ENCODE measurements around the gene SNX25. TPM values are rescaled to one million over a fixed set of nuclear protein-coding genes. Genes with fewer than 3 reads are reported as not detected.
"Not testable (repeated sequence)": the region's sequence is repeated elsewhere in the genome, so short reads cannot be mapped to it uniquely, and the experiment has no call there.

Gene SNX25
- total RNA-seq, 1 donor from 2014 or later: 40.6 TPM

DNA sequence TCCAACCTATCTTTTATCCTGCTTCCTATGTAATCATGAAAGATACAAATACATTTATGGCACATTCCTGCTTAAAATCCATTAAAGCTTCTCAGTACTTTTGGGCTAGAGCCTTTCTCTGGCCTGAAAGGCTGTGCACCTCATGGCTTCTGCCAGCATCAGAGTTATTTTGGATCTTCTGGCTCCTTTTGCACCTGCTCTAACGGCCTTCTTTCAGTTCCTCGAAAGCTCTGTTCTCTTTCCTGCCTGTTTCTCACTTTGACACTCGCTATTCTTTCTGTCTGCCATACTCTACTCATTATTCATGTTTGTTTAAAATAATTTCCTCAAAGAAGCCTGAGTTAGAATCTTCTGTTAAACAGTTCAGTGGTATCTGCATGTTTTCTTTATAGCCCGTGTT, 100.4 kb downstream of the SNX25 start:
- DNase-seq (ENCODE audit: low read depth): no peak
- TF ChIP-seq, protein P1, sequence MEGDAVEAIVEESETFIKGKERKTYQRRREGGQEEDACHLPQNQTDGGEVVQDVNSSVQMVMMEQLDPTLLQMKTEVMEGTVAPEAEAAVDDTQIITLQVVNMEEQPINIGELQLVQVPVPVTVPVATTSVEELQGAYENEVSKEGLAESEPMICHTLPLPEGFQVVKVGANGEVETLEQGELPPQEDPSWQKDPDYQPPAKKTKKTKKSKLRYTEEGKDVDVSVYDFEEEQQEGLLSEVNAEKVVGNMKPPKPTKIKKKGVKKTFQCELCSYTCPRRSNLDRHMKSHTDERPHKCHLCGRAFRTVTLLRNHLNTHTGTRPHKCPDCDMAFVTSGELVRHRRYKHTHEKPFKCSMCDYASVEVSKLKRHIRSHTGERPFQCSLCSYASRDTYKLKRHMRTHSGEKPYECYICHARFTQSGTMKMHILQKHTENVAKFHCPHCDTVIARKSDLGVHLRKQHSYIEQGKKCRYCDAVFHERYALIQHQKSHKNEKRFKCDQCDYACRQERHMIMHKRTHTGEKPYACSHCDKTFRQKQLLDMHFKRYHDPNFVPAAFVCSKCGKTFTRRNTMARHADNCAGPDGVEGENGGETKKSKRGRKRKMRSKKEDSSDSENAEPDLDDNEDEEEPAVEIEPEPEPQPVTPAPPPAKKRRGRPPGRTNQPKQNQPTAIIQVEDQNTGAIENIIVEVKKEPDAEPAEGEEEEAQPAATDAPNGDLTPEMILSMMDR (conservative IDR thresholded peaks at IDR 0.05; ENCODE audit: low read depth, low read length): no peak
- H3K4me3 ChIP-seq (ENCODE audit: low read depth, low read length): no peak overlapping the region

DNA sequence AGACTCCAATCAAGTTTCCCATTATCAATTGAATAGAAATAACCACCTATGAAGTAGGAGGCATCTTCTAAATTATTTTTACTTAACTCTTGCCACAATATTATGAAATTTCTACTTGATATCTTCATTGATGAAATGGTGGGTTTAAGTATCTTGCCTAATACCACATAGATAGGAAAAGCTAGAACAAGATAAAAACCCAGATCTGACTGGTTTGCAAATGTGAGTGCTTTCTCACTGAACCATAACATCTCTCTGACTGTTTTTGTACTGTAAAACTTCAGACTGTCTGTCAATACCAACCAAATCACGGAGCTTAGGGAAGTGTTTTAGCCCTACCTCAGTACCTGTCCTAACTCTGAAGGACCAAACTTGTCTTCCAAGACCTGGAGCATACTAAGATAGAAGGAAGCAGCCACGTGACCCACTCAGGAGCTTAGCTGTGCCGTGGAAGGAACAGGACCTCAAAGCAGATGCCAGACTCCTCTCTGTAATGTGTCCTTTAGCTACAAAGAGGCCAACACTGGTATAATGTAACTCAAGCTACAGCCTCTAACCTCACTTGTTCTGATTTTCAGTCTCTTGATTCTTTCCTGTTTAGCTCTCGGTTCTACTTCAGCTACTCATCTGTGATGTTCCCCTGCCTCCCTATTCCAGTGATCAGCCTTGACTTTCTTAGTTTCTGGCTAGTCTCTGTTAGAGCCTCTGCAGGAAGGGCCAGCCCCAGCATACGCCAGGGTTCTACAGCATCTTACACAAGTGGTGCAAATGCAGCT, 101.9 kb downstream of the SNX25 start:
- no peak for DNase-seq (ENCODE audit: low read depth)
- H3K4me3 ChIP-seq (ENCODE audit: low read depth, low read length): no peak overlapping the region
- TF ChIP-seq, protein P1 (conservative IDR thresholded peaks at IDR 0.05; ENCODE audit: low read depth, low read length): no peak

DNA sequence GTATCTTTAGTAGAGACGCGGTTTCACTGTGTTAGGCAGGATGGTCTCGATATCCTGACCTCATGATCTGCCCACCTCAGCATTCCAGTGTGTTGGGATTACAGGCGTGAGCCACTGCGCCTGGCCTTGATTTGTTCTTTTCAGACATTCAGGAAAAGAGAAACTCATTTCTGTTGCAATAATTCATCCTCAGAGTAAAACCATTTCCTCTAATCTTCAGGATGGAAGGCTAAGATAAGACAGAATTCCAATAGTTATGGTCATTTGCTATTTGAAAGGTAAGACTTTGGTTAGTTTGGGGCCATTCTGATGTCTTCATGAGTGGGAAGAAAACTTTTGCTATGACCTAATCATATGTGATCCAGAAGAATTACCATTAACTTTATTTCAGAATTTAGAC, 103.3 kb downstream of the SNX25 start:
- DNase-seq (ENCODE audit: low read depth): no peak
- TF ChIP-seq, protein P1 (conservative IDR thresholded peaks at IDR 0.05; ENCODE audit: low read depth, low read length): no peak
- H3K4me3 ChIP-seq (ENCODE audit: low read depth, low read length): no peak overlapping the region

DNA sequence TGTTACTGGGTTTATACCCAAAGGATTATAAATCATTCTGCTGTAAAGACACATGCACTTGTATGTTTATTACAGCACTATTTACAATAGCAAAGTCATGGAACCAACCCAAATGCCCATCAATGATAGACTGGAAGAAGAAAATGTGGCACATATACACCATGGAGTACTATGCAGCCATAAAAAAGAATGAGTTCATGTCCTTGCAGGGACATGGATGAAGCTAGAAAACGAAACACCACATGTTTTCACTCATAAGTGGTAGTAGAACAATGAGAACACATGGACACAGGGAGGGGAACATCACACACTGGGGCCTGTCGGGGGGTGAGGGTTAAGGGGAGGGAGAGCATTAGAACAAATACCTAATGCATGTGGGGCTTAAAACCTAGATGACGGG, 108.1 kb downstream of the SNX25 start:
- not testable (repeated sequence) for H3K4me3 ChIP-seq (ENCODE audit: low read depth, low read length); DNase-seq (ENCODE audit: low read depth)

DNA sequence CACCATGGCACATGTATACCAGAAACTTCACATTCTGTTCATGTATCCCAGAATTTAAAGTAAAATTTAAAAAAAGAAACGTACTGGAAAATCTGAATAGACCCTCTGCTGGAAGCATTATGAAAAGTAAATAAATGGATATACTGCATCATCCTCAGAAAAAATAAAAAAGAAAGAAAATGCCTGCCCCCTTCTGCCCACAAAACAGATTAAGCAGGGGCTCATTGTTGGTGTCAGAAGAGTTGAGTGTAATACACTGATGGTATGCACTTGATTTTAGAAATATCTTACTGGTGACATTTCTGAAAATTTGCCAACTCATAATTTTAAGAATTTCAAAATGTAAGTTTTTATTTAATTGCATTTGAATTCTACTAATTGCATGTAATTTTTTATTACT, 108.5 kb downstream of the SNX25 start:
- H3K4me3 ChIP-seq (ENCODE audit: low read depth, low read length): no peak overlapping the region
- TF ChIP-seq, protein P1 (conservative IDR thresholded peaks at IDR 0.05; ENCODE audit: low read depth, low read length): no peak
- no peak for DNase-seq (ENCODE audit: low read depth)

DNA sequence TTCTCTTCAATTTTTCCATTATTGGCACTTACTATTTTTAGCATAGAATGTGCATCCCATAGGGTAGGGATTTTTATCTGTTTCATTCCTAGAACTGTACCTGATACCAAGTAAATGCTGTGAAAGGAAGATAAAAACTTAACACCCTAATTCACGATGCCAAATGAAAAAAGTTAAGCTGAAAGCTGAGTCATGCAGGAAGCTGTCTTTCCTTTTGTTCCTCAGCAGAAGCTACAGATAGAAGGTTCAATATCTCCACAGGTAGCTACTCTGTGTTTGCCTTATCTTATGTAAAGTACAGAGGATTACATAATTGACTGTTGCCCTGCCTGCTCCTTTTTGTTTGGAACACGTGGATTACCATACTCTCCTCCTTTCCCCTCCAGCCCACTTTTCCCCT, 109.3 kb downstream of the SNX25 start:
- TF ChIP-seq, protein P1 (conservative IDR thresholded peaks at IDR 0.05; ENCODE audit: low read depth, low read length): no peak
- no peak overlapping the region for H3K4me3 ChIP-seq (ENCODE audit: low read depth, low read length)
- DNase-seq (ENCODE audit: low read depth): no peak

DNA sequence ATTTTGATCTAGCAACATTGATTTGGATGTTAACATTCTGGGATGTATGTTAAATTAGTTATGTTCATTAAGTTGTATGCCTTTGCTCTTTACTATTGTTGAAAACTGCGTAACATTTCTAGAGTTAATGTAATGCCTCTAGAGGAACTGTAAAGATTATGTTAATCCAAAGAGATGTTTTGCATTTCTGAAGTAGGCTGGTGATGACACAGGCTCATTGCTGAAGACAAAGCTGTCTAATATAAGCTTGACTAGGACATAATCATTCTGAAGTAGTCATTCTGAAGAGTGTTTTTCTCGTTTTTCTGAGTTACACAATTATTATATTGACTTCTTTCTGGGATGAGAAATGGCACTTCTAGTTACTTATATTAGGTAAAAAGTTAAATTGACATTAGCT, 113.4 kb downstream of the SNX25 start:
- H3K4me3 ChIP-seq (ENCODE audit: low read depth, low read length): no peak overlapping the region
- no peak for DNase-seq (ENCODE audit: low read depth)
- TF ChIP-seq, protein P1 (conservative IDR thresholded peaks at IDR 0.05; ENCODE audit: low read depth, low read length): no peak
